Measurements from ENCODE around the gene DUSP8. TPM values are rescaled to one million over a fixed set of nuclear protein-coding genes. Genes with fewer than 3 reads are reported as not detected.

Gene DUSP8
- total RNA-seq, 1 experiment from 2014 or later = 14.0 TPM

DNA sequence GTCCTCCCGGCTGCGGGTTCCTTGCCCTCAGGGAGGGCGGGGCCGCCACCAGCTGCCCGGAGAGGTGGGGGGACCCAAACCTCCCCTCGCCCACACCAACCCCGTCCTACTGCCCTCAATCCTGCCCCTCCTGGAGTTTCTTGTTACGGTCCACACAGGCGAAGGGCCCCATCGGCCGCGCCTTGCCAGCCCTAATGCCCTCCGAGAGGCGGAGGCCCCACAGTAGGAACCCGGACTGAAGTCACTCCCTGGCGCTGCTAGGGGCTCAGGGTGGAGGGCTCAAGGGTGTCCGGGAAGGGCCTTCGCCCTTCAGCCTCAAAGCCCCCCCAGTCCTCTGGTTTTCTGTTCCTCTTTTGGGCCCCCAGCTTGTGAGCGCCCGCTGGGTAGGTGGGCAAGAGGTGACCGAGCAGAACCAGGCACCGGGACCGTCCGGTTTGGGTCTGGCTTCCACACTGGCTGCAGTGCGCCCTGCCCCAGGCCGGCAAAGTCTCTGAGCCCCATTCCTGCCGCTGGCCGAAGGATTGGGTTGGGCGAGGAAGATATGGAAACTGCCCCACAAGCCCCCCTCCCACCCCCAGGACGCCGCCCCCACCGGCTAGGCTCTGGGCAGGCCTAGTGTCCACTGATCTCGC lies 24.5 kb downstream of the DUSP8 start:
- DNase-seq = no peak
- intact Hi-C loops (cut with micrococcal nuclease; ENCODE audit: unreplicated experiment) = loop anchor here (2.0 kb wide), 1 partner anchor 27 kb away; no protein-coding TSS in a partner anchor
- TF ChIP-seq, protein P1, sequence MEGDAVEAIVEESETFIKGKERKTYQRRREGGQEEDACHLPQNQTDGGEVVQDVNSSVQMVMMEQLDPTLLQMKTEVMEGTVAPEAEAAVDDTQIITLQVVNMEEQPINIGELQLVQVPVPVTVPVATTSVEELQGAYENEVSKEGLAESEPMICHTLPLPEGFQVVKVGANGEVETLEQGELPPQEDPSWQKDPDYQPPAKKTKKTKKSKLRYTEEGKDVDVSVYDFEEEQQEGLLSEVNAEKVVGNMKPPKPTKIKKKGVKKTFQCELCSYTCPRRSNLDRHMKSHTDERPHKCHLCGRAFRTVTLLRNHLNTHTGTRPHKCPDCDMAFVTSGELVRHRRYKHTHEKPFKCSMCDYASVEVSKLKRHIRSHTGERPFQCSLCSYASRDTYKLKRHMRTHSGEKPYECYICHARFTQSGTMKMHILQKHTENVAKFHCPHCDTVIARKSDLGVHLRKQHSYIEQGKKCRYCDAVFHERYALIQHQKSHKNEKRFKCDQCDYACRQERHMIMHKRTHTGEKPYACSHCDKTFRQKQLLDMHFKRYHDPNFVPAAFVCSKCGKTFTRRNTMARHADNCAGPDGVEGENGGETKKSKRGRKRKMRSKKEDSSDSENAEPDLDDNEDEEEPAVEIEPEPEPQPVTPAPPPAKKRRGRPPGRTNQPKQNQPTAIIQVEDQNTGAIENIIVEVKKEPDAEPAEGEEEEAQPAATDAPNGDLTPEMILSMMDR (IDR thresholded peaks at IDR 0.05; ENCODE audit: unreplicated experiment) = no peak
- CTCF ChIA-PET = interaction anchor here (1.0 to 2.1 kb wide), 5 partner anchors 11 to 287 kb away, joined by 4 to 92 read pairs (median 5); partner anchors contain the start of gene SYT8
- BruUV-seq (replicated peaks) = no TSS peak
- Mint-ChIP-seq H3K9me3 (ENCODE audit: low read depth, unreplicated experiment) (no peaks in the 10 kb centered on the region), H3K4me1 (ENCODE audit: low read depth, unreplicated experiment) (no peaks in the 10 kb centered on the region), H3K27ac (ENCODE audit: unreplicated experiment) (no peak overlapping the region), H3K4me3 (ENCODE audit: low read depth, unreplicated experiment) (peak overlapping the region; percentile 62), H3K27me3 (ENCODE audit: unreplicated experiment) (peaks cover 42% of the 10 kb centered on the region), H3K36me3 (ENCODE audit: insufficient read depth, unreplicated experiment) (peaks cover 11% of the 10 kb centered on the region)

GRCh38 chr11:1546536-1547466 lies 25.3 kb downstream of the DUSP8 start:
- peak; percentile 74 for DNase-seq
- intact Hi-C loops (cut with micrococcal nuclease; ENCODE audit: unreplicated experiment) = loop anchor here (2.0 kb wide), 1 partner anchor 28 kb away; no protein-coding TSS in a partner anchor
- Mint-ChIP-seq H3K27ac (ENCODE audit: unreplicated experiment) (no peak overlapping the region), H3K36me3 (ENCODE audit: insufficient read depth, unreplicated experiment) (peaks cover 11% of the 10 kb centered on the region), H3K4me1 (ENCODE audit: low read depth, unreplicated experiment) (no peaks in the 10 kb centered on the region), H3K27me3 (ENCODE audit: unreplicated experiment) (peaks cover 42% of the 10 kb centered on the region), H3K4me3 (ENCODE audit: low read depth, unreplicated experiment) (peak overlapping the region; percentile 62), H3K9me3 (ENCODE audit: low read depth, unreplicated experiment) (no peaks in the 10 kb centered on the region)
- TF ChIP-seq, protein P1 (IDR thresholded peaks at IDR 0.05; ENCODE audit: unreplicated experiment) = peak; percentile 94
- CTCF ChIA-PET = interaction anchor here (0.5 to 2.1 kb wide), 15 partner anchors 9 to 454 kb away, joined by 3 to 92 read pairs (median 4); partner anchors contain the start of genes DUSP8 and SYT8
- no TSS peak for BruUV-seq (replicated peaks)

DNA sequence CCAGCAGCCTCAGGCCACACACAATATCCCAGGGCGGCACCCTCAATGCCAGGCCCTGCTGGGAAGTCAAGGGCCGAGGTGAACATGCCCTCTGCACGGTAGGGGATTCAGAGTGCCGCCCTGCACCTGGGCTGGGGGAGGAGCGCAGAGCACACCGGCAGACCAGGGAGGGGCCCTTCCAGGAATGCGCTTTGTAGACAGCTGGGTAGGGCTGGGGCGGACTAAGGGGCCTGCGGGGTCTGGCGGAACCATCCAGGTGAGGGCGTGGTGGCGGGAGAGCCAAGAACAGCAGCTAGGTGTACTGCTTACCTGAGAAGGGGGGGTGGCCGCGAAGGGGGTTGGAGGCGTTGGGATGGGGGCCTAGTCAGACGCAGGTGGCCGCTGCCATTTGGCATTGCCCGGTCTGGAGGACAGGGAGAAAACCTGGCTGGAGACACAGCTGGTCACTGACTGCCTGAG lies 26.0 kb downstream of the DUSP8 start:
- peaks cover 49% of the 10 kb centered on the region for H3K27me3 Mint-ChIP-seq (ENCODE audit: unreplicated experiment)
- TF ChIP-seq, protein P1 (IDR thresholded peaks at IDR 0.05; ENCODE audit: unreplicated experiment) = no peak
- H3K9me3 Mint-ChIP-seq (ENCODE audit: low read depth, unreplicated experiment) = no peaks in the 10 kb centered on the region
- peak overlapping the region; percentile 62 for H3K4me3 Mint-ChIP-seq (ENCODE audit: low read depth, unreplicated experiment)
- CTCF ChIA-PET = interaction anchor here (0.5 to 2.1 kb wide), 13 partner anchors 8 to 549 kb away, joined by 3 to 92 read pairs (median 5); no protein-coding TSS in a partner anchor
- peaks cover 11% of the 10 kb centered on the region for H3K36me3 Mint-ChIP-seq (ENCODE audit: insufficient read depth, unreplicated experiment)
- no peaks in the 10 kb centered on the region for H3K4me1 Mint-ChIP-seq (ENCODE audit: low read depth, unreplicated experiment)
- DNase-seq = no peak
- H3K27ac Mint-ChIP-seq (ENCODE audit: unreplicated experiment) = no peak overlapping the region
- intact Hi-C loops (cut with micrococcal nuclease; ENCODE audit: unreplicated experiment) = loop anchor here (2.0 kb wide), 1 partner anchor 29 kb away; no protein-coding TSS in a partner anchor
- no TSS peak for BruUV-seq (replicated peaks)

GRCh38 chr11:1545432-1545831 lies 26.6 kb downstream of the DUSP8 start:
- CTCF ChIA-PET = interaction anchor here (2.1 kb wide), 1 partner anchor 29 kb away, joined by 92 read pairs; no protein-coding TSS in a partner anchor
- TF ChIP-seq, protein P1 (IDR thresholded peaks at IDR 0.05; ENCODE audit: unreplicated experiment) = no peak
- H3K27ac Mint-ChIP-seq (ENCODE audit: unreplicated experiment) = no peak overlapping the region
- intact Hi-C loops (cut with micrococcal nuclease; ENCODE audit: unreplicated experiment) = no loop called here
- no peak overlapping the region for H3K4me3 Mint-ChIP-seq (ENCODE audit: low read depth, unreplicated experiment)
- BruUV-seq (replicated peaks) = no TSS peak
- H3K36me3 Mint-ChIP-seq (ENCODE audit: insufficient read depth, unreplicated experiment) = peaks cover 11% of the 10 kb centered on the region
- H3K9me3 Mint-ChIP-seq (ENCODE audit: low read depth, unreplicated experiment) = no peaks in the 10 kb centered on the region
- DNase-seq = no peak
- peaks cover 50% of the 10 kb centered on the region for H3K27me3 Mint-ChIP-seq (ENCODE audit: unreplicated experiment)
- no peaks in the 10 kb centered on the region for H3K4me1 Mint-ChIP-seq (ENCODE audit: low read depth, unreplicated experiment)
